Measurements from ENCODE around the gene FAM171A1.
A peak's percentile ranks its signal among the peaks of the same experiment; 100 is the strongest.

Gene FAM171A1

DNA sequence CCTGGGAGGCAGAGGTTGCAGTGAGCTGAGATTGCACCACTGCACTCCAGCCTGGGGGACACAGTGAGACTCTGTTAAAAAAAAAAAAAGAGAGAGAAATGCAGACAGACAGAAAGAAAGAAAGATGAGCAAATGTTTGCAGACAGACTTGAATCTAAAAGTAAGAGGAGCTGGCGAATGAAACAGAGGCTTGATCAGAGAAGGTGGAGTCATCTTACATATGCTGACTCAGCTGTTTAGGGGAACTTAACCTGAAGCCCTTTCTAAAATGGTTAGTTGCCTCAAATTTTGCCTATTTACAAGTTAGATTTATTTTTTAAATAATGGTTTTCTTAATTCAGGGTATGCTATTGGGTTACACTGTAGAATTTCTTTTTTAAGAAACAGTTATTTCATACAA lies 5.4 kb downstream of the FAM171A1 start:
- Mint-ChIP-seq H3K27ac (no peak overlapping the region), H3K4me3 (no peak overlapping the region), H3K4me1 (peaks cover 0 to 7% of the 10 kb centered on the region in 2 donors), H3K9me3 (no peaks in the 10 kb centered on the region), H3K36me3 (no peaks in the 10 kb centered on the region), H3K27me3 (peaks cover 40 to 64% of the 10 kb centered on the region in 2 donors)
- DNase-seq (no peak), ATAC-seq (replicated peaks) (no peak)

DNA sequence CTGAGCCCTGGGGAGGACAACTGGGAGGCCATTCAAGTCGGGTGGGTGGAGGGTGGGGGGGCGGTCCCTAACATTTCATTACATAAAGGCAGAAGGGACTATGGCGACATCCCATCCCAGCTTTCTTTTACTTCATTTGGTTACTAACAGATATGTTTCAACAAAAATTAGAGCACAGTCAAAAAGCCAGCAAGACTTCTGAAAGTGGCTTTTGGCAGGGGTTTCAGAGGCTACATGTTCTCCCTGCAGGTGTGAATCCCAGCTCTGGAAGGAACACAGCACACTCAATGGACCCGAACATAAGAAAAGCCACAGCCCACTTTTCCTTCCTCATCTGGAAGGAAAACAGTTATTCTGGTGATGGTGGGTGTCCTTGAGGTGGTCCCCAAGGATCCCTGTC lies 7.1 kb downstream of the FAM171A1 start:
- no peaks in the 10 kb centered on the region for H3K9me3 Mint-ChIP-seq
- DNase-seq (no peak), ATAC-seq (replicated peaks) (no peak)
- no peaks in the 10 kb centered on the region for H3K4me1 Mint-ChIP-seq
- H3K27me3 Mint-ChIP-seq, result peaks cover 35 to 57% of the 10 kb centered on the region in 2 donors
- no peak overlapping the region for H3K27ac Mint-ChIP-seq
- H3K36me3 Mint-ChIP-seq, result no peaks in the 10 kb centered on the region
- H3K4me3 Mint-ChIP-seq, result no peak overlapping the region

GRCh38 chr10:15363031-15363430 lies 8.1 kb downstream of the FAM171A1 start:
- Mint-ChIP-seq H3K36me3 (no peaks in the 10 kb centered on the region), H3K27me3 (peaks cover 28 to 49% of the 10 kb centered on the region in 2 donors), H3K27ac (no peak overlapping the region), H3K9me3 (no peaks in the 10 kb centered on the region), H3K4me3 (no peak overlapping the region), H3K4me1 (no peaks in the 10 kb centered on the region)
- no peak for DNase-seq
- no peak for ATAC-seq (replicated peaks)

GRCh38 chr10:15361131-15361530 lies 10.0 kb downstream of the FAM171A1 start:
- Mint-ChIP-seq H3K9me3 (no peaks in the 10 kb centered on the region), H3K27ac (no peak overlapping the region), H3K27me3 (peaks cover 32 to 56% of the 10 kb centered on the region in 2 donors), H3K4me1 (no peaks in the 10 kb centered on the region), H3K4me3 (no peak overlapping the region), H3K36me3 (no peaks in the 10 kb centered on the region)
- DNase-seq, result no peak
- peak in 1 of 2 donors; percentile 20 for ATAC-seq (replicated peaks)

DNA sequence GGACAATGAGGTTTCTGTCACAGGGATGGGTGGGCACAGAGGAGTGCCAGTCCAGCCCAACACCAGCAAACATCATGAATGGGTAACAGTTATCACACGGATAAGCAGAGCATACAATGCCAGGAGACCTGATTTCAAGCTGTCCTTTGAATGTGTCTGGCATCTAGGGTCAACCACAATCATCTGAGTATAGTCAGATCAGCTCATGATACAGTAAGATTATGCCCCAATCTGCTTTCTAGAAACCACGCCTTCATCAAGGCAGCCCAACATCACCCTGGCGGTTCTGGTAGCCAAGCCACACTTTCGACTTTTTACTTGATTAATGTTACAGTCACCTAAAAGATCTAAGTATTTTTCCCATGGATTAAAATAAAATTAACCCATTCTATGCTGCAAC lies 10.5 kb downstream of the FAM171A1 start:
- no peak for ATAC-seq (replicated peaks)

GRCh38 chr10:15353471-15354017 lies 17.5 kb downstream of the FAM171A1 start:
- Mint-ChIP-seq H3K27me3 (peaks cover 20 to 21% of the 10 kb centered on the region in 2 donors), H3K27ac (no peak overlapping the region), H3K4me3 (no peak overlapping the region), H3K36me3 (no peaks in the 10 kb centered on the region), H3K9me3 (no peaks in the 10 kb centered on the region), H3K4me1 (no peaks in the 10 kb centered on the region)
- no peak for DNase-seq
- no peak for ATAC-seq (replicated peaks)

More for the DNA sequence above, 10.5 kb downstream of the FAM171A1 start:
- DNase-seq, result no peak
- H3K9me3 Mint-ChIP-seq, result no peaks in the 10 kb centered on the region
- no peak overlapping the region for H3K4me3 Mint-ChIP-seq
- H3K27ac Mint-ChIP-seq, result no peak overlapping the region
- H3K27me3 Mint-ChIP-seq, result peaks cover 32 to 53% of the 10 kb centered on the region in 2 donors
- H3K4me1 Mint-ChIP-seq, result no peaks in the 10 kb centered on the region
- H3K36me3 Mint-ChIP-seq, result no peaks in the 10 kb centered on the region

- Mint-ChIP-seq H3K36me3 (no peaks in the 10 kb centered on the region), H3K4me1 (no peaks in the 10 kb centered on the region), H3K27ac (no peak overlapping the region), H3K27me3 (peaks cover 20 to 21% of the 10 kb centered on the region in 2 donors), H3K4me3 (no peak overlapping the region), H3K9me3 (no peaks in the 10 kb centered on the region)
- ATAC-seq (replicated peaks) (no peak), DNase-seq (no peak)
Measured at GRCh38 chr10:15352836-15353235, 18.3 kb downstream of the FAM171A1 start.

- DNase-seq (no peak), ATAC-seq (replicated peaks) (no peak)
- Mint-ChIP-seq H3K27ac (no peak overlapping the region), H3K9me3 (no peaks in the 10 kb centered on the region), H3K4me1 (no peaks in the 10 kb centered on the region), H3K36me3 (no peaks in the 10 kb centered on the region), H3K4me3 (no peak overlapping the region), H3K27me3 (peaks cover 20 to 21% of the 10 kb centered on the region in 2 donors)
Measured at GRCh38 chr10:15352201-15352600, 18.9 kb downstream of the FAM171A1 start.

DNA sequence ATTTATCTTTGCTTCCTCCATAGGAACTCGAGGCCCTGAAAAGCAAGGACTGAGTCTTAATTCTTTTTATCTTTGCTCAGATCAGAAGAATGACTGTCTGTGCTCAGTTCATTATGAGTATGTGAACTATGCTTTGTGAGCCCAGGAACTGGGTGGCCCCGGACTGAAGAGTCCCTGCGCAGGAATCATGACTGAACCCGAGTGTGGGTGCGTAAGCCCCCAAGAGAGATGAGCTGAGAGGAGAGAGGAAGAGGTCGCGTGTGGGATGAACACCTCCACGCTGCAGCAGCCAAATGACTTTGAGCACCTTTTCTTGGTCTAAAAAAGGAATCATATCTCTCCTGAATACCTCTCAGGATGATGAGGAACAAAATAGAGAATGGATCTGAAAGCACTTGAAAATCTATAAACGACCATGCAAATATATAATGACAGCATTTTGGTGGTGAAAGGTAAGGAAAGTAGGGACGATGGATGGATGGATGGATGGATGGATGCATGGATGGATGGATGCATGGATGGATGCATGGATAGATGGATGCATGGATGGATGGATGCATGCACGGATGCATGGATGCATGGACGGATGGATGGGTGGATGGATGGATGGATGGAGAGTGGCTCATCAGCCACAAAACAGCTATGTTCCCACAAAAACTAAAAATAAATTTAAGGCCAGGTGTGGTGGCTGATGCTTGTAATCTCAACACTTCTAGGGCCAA lies 19.8 kb downstream of the FAM171A1 start:
- Mint-ChIP-seq H3K27me3 (peaks cover 14 to 18% of the 10 kb centered on the region in 2 donors), H3K4me3 (no peak overlapping the region), H3K27ac (no peak overlapping the region), H3K4me1 (no peaks in the 10 kb centered on the region), H3K9me3 (no peaks in the 10 kb centered on the region), H3K36me3 (no peaks in the 10 kb centered on the region)
- no peak for DNase-seq
- ATAC-seq (replicated peaks), result no peak

DNA sequence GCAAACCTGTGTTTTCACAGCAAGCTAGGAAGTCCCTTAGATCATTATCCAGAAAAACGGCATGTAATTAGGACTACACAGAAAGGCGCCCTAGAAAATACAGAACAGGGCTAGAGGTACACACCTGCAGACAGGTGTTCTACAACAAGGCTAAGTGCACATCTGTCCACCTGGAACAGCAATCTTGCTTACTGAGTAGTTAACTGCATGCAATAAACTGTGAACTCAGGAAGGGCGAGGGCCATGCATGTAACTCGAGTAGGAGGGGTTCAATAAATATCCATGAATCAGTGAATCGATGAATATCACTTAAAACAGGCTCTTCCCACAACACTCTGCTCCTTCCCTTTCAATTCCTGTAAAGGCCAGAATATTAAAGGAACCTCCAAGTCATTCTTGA lies 22.0 kb downstream of the FAM171A1 start:
- H3K9me3 Mint-ChIP-seq, result no peaks in the 10 kb centered on the region
- ATAC-seq (replicated peaks), result no peak
- no peaks in the 10 kb centered on the region for H3K4me1 Mint-ChIP-seq

GRCh38 chr10:15348579-15348978 lies 22.5 kb downstream of the FAM171A1 start:
- H3K4me3 Mint-ChIP-seq, result no peak overlapping the region
- no peak overlapping the region for H3K27ac Mint-ChIP-seq
- ATAC-seq (replicated peaks), result no peak
- H3K27me3 Mint-ChIP-seq, result peaks cover 21 to 24% of the 10 kb centered on the region in 2 donors
- DNase-seq, result no peak
- no peaks in the 10 kb centered on the region for H3K36me3 Mint-ChIP-seq
- no peaks in the 10 kb centered on the region for H3K9me3 Mint-ChIP-seq
- no peaks in the 10 kb centered on the region for H3K4me1 Mint-ChIP-seq

More for the DNA sequence above, 22.0 kb downstream of the FAM171A1 start:
- Mint-ChIP-seq H3K27ac (no peak overlapping the region), H3K36me3 (no peaks in the 10 kb centered on the region), H3K4me3 (no peak overlapping the region), H3K27me3 (peaks cover 21 to 24% of the 10 kb centered on the region in 2 donors)
- DNase-seq, result no peak

GRCh38 chr10:15347150-15347549 lies 23.9 kb downstream of the FAM171A1 start:
- no peaks in the 10 kb centered on the region for H3K9me3 Mint-ChIP-seq
- H3K4me1 Mint-ChIP-seq, result no peaks in the 10 kb centered on the region
- DNase-seq (no peak), ATAC-seq (replicated peaks) (no peak)
- H3K36me3 Mint-ChIP-seq, result no peaks in the 10 kb centered on the region
- H3K27me3 Mint-ChIP-seq, result peaks cover 24 to 27% of the 10 kb centered on the region in 2 donors
- H3K27ac Mint-ChIP-seq, result no peak overlapping the region
- H3K4me3 Mint-ChIP-seq, result no peak overlapping the region

- DNase-seq (no peak), ATAC-seq (replicated peaks) (no peak)
- Mint-ChIP-seq H3K27ac (no peak overlapping the region), H3K9me3 (no peaks in the 10 kb centered on the region), H3K4me1 (no peaks in the 10 kb centered on the region), H3K4me3 (no peak overlapping the region), H3K36me3 (no peaks in the 10 kb centered on the region), H3K27me3 (peaks cover 25 to 30% of the 10 kb centered on the region in 2 donors)
Measured at GRCh38 chr10:15346440-15347141, 24.5 kb downstream of the FAM171A1 start.

GRCh38 chr10:15345450-15345849 lies 25.6 kb downstream of the FAM171A1 start:
- DNase-seq (no peak), ATAC-seq (replicated peaks) (no peak)
- no peaks in the 10 kb centered on the region for H3K9me3 Mint-ChIP-seq
- H3K4me1 Mint-ChIP-seq, result no peaks in the 10 kb centered on the region
- H3K27me3 Mint-ChIP-seq, result peaks cover 21 to 23% of the 10 kb centered on the region in 2 donors
- no peak overlapping the region for H3K4me3 Mint-ChIP-seq
- no peaks in the 10 kb centered on the region for H3K36me3 Mint-ChIP-seq
- no peak overlapping the region for H3K27ac Mint-ChIP-seq

GRCh38 chr10:15344876-15345285 lies 26.2 kb downstream of the FAM171A1 start:
- H3K4me1 Mint-ChIP-seq, result no peaks in the 10 kb centered on the region
- no peak overlapping the region for H3K27ac Mint-ChIP-seq
- ATAC-seq (replicated peaks) (no peak), DNase-seq (no peak)
- H3K27me3 Mint-ChIP-seq, result peaks cover 21 to 29% of the 10 kb centered on the region in 2 donors
- H3K9me3 Mint-ChIP-seq, result no peaks in the 10 kb centered on the region
- no peaks in the 10 kb centered on the region for H3K36me3 Mint-ChIP-seq
- H3K4me3 Mint-ChIP-seq, result no peak overlapping the region

Data from stimulated activated naive B cell treated with anti-CD40 and anti-IgM and Interleukin-4, amounts not matched to agents 10 μg/mL and 1 μg/mL and 100 μg/mL, for 72 hours (primary cell).